H9 (cell line): ENCODE measurements around the gene CD86. TPM values are rescaled to one million over a fixed set of nuclear protein-coding genes. Genes with fewer than 3 reads are reported as not detected.

Experiments
- DNase-seq: peaks from one replicate; pipeline ENCODE4 v3.0.0-alpha.2; 2017
- H2AFZ ChIP-seq: one replicate; pipeline ENCODE4 v1.6.1; 2013; ENCODE audit warnings: mild to moderate bottlenecking, low read length, control low read depth, moderate library complexity
- H2AK5ac ChIP-seq: 2 replicates; pipeline ENCODE4 v1.6.1; 2013; ENCODE audit warnings: low read length, control low read depth, mixed read lengths; ENCODE audit not compliant: insufficient read length
- H2BK120ac ChIP-seq: one replicate; pipeline ENCODE4 v1.6.1; 2013; ENCODE audit warnings: low read depth, mild to moderate bottlenecking, low read length, control low read depth, inconsistent platforms; ENCODE audit not compliant: poor library complexity, severe bottlenecking
- H2BK12ac ChIP-seq: 2 replicates; pipeline ENCODE4 v1.6.1; 2013; ENCODE audit warnings: low read length, control low read depth, mixed read lengths, low read depth; ENCODE audit not compliant: insufficient read length
- H2BK15ac ChIP-seq: 2 replicates; pipeline ENCODE4 v1.6.1; 2013; ENCODE audit warnings: low read depth, low read length, control low read depth
- H2BK20ac ChIP-seq: one replicate; pipeline ENCODE4 v1.6.1; 2013; ENCODE audit warnings: low read depth, mild to moderate bottlenecking, low read length, control low read depth, inconsistent platforms; ENCODE audit not compliant: poor library complexity, severe bottlenecking
- H2BK5ac ChIP-seq: 2 replicates; pipeline ENCODE4 v1.6.1; 2013; ENCODE audit warnings: low read length, control low read depth, mixed read lengths; ENCODE audit not compliant: insufficient read length
- H3K14ac ChIP-seq: 2 replicates; pipeline ENCODE4 v1.6.1; 2013; ENCODE audit warnings: low read length, control low read depth; ENCODE audit not compliant: insufficient read depth
- H3K18ac ChIP-seq: 2 replicates; pipeline ENCODE4 v1.6.1; 2013; ENCODE audit warnings: low read depth, mild to moderate bottlenecking, mixed read lengths, low read length, control low read depth; ENCODE audit not compliant: insufficient read length
- H3K23ac ChIP-seq: 2 replicates; pipeline ENCODE4 v1.6.1; 2013; ENCODE audit warnings: low read length, control low read depth, mixed read lengths, low read depth; ENCODE audit not compliant: insufficient read length
- H3K23me2 ChIP-seq: 2 replicates; pipeline ENCODE4 v1.6.1; 2013; ENCODE audit warnings: low read depth, mild to moderate bottlenecking, mixed read lengths, low read length, control low read depth; ENCODE audit not compliant: insufficient read length, poor library complexity, severe bottlenecking
- H3K27ac ChIP-seq: 2 replicates; pipeline ENCODE4 v1.5.1; 2013; ENCODE audit warnings: low read length, control low read depth, mixed read lengths, low read depth; ENCODE audit not compliant: insufficient read length
- H3K27me3 ChIP-seq: 2 replicates; pipeline ENCODE4 v1.6.1; 2013; ENCODE audit warnings: low read length, control low read depth, inconsistent platforms; ENCODE audit not compliant: insufficient read depth
- H3K4ac ChIP-seq: 2 replicates; pipeline ENCODE4 v1.6.1; 2013; ENCODE audit warnings: low read depth, mild to moderate bottlenecking, control low read depth, inconsistent platforms, low read length, moderate library complexity
- H3K4me1 ChIP-seq: 2 replicates; pipeline ENCODE4 v1.6.1; 2013; ENCODE audit warnings: low read length, control low read depth, inconsistent platforms; ENCODE audit not compliant: insufficient read depth
- H3K4me2 ChIP-seq: 2 replicates; pipeline ENCODE4 v1.6.1; 2013; ENCODE audit warnings: low read length, control low read depth, mixed read lengths; ENCODE audit not compliant: insufficient read length, insufficient read depth
- H3K56ac ChIP-seq: 2 replicates; pipeline ENCODE4 v1.6.1; 2013; ENCODE audit warnings: low read depth, mild to moderate bottlenecking, mixed read lengths, low read length, control low read depth; ENCODE audit not compliant: insufficient read length
- H3K79me1 ChIP-seq: 2 replicates; pipeline ENCODE4 v1.6.1; 2013; ENCODE audit warnings: low read depth, mild to moderate bottlenecking, moderate library complexity, low read length, control low read depth, inconsistent platforms; ENCODE audit not compliant: insufficient read depth, poor library complexity, severe bottlenecking
- H3K79me2 ChIP-seq: 2 replicates; pipeline ENCODE4 v1.6.1; 2013; ENCODE audit warnings: low read length, control low read depth, inconsistent platforms; ENCODE audit not compliant: insufficient read depth
- H3K9ac ChIP-seq: 2 replicates; pipeline ENCODE4 v1.6.1; 2013; ENCODE audit warnings: low read length, control low read depth, mixed read lengths; ENCODE audit not compliant: insufficient read length; ENCODE audit errors: extremely low read depth
- H3K9me3 ChIP-seq: one replicate; pipeline ENCODE4 v1.6.1; 2013; ENCODE audit warnings: low read depth, low read length, inconsistent platforms; ENCODE audit not compliant: control insufficient read depth
- H3T11ph ChIP-seq: one replicate; pipeline ENCODE4 v1.6.1; 2013; ENCODE audit warnings: mild to moderate bottlenecking, low read length, control low read depth, inconsistent platforms
- H4K20me1 ChIP-seq: one replicate; pipeline ENCODE4 v1.6.1; 2013; ENCODE audit not compliant: control insufficient read depth, insufficient read length, insufficient read depth
- H4K5ac ChIP-seq: 2 replicates; pipeline ENCODE4 v1.6.1; 2013; ENCODE audit warnings: low read depth, mild to moderate bottlenecking, mixed read lengths, low read length, control low read depth; ENCODE audit not compliant: insufficient read length
- H4K8ac ChIP-seq: replicated peaks from 2 replicates; pipeline ENCODE4 v1.6.1; 2013; ENCODE audit warnings: low read length, control low read depth, mixed read lengths, low read depth; ENCODE audit not compliant: insufficient read length
- H4K91ac ChIP-seq: 2 replicates; pipeline ENCODE4 v1.6.1; 2013; ENCODE audit warnings: low read depth, mild to moderate bottlenecking, moderate library complexity, mixed read lengths, low read length, control low read depth; ENCODE audit not compliant: insufficient read length
- H3K27ac Mint-ChIP-seq, 3 experiments: 2 replicates in 2 of 3; 3 replicates in 1 of 3; pipeline ENCODE4 v1.8.0; 2020 to 2021; ENCODE audit warnings: mixed read lengths in 3 of 3, mild to moderate bottlenecking in 1 of 3, moderate library complexity in 1 of 3
- H3K27me3 Mint-ChIP-seq: 2 replicates; pipeline ENCODE4 v1.8.0; 2021; ENCODE audit warnings: low read depth, mild to moderate bottlenecking, moderate library complexity, mixed read lengths
- H3K36me3 Mint-ChIP-seq, 3 experiments: 2 replicates in 2 of 3; 3 replicates in 1 of 3; pipeline ENCODE4 v1.8.0; 2020 to 2021; ENCODE audit warnings: low read depth in 3 of 3, mixed read lengths in 3 of 3; ENCODE audit not compliant: insufficient read depth in 1 of 3
- H3K4me1 Mint-ChIP-seq, 2 experiments: 2 replicates each; pipeline ENCODE4 v1.8.0; 2020; ENCODE audit warnings: mixed read lengths in 2 of 2
- H3K4me3 Mint-ChIP-seq, 2 experiments: 2 replicates in 1 of 2; 3 replicates in 1 of 2; pipeline ENCODE4 v1.8.0; 2020 to 2021; ENCODE audit warnings: mild to moderate bottlenecking in 2 of 2, mixed read lengths in 2 of 2, moderate library complexity in 1 of 2
- H3K9me3 Mint-ChIP-seq, 2 experiments: 2 replicates in 1 of 2; 3 replicates in 1 of 2; pipeline ENCODE4 v1.8.0; 2020; ENCODE audit warnings: mild to moderate bottlenecking in 2 of 2, mixed read lengths in 2 of 2, moderate library complexity in 1 of 2
- CTCF ChIP-seq: fragments of 200-600 bp; sonication (generic); conservative IDR thresholded peaks from 3 replicates; pipeline ENCODE4 v1.8.0; 2021; ENCODE audit warnings: antibody characterized with exemption, mild to moderate bottlenecking
- WGBS: extraction: QIAGEN DNeasy Blood & Tissue Kit; methylation state at CpG from one replicate; pipeline ENCODE4 v1.1.7; 2013; ENCODE audit warnings: missing lambda C conversion rate, low lambda C conversion rate, mixed read lengths; ENCODE audit not compliant: insufficient read length; ENCODE audit errors: extremely low coverage; 5-methylcytosine and 5-hydroxymethylcytosine counted together
- total RNA-seq: library from RNA; stranded (reverse); gene quantifications from 2 replicates; pipeline ENCODE4 v1.2.1, GENCODE V29; 2021

The CD86 gene
- total RNA-seq, 1 experiment from 2014 or later, result not detected

DNA sequence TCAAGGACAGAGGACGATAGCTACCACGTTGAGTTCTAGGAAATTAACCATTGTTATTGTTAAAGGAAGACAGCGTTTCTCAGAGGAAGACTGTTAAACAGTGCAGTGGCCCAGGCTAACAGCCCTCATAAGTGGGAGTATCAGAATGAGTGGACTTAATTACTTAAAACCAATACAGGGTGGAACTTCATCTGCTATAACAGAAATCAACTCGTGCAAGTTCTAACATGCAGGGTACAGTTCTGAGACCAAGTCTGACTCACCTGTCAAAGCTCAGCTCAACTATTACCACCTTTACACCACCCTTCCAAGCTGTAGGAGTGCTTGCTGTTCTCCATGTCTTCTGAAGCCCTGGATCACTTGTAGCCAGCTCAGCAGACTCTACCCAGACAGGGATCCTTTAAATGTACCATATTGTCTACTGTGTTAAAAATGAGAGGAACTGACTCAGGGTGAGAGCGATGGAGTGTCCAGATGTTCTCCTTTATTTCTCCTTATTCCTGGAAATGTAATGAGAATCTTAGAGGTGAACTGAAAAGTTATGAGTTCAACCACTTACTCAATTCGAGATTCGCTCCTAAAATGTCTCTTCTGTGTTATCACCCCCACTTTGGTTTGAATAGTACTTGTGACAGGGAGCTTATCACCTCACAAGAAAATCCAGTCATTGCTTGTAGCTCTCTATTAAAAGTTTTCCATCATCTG lies 26.5 kb downstream of the CD86 start:
- Histone ChIP-seq H4K8ac (no peak overlapping the region), H4K5ac (no peak overlapping the region), H3K9me3 (no peaks in the 10 kb centered on the region), H2BK120ac (no peak overlapping the region), H3K56ac (no peak overlapping the region), H3K27me3 (no peaks in the 10 kb centered on the region; the same call in 1 of the 2 replicates), H4K20me1 (no peaks in the 10 kb centered on the region), H3K18ac (no peak overlapping the region), H3K4me1 (no peaks in the 10 kb centered on the region), H2BK20ac (no peak overlapping the region), H3K79me1 (no peaks in the 10 kb centered on the region), H3K23ac (no peak overlapping the region), H3K79me2 (no peaks in the 10 kb centered on the region), H3K4ac (no peak overlapping the region), H3T11ph (no peak overlapping the region), H3K27ac (no peak overlapping the region), H2AK5ac (no peak overlapping the region), H3K4me2 (no peak overlapping the region), H2AFZ (no peak overlapping the region), H2BK5ac (no peak overlapping the region), H3K9ac (no peak overlapping the region), H4K91ac (no peak overlapping the region), H3K14ac (no peak overlapping the region), H2BK15ac (no peak overlapping the region), H2BK12ac (no peak overlapping the region), H3K23me2 (no peaks in the 10 kb centered on the region)
- Mint-ChIP-seq H3K27ac (no peak overlapping the region), H3K9me3 (no peaks in the 10 kb centered on the region), H3K36me3 (no peaks in the 10 kb centered on the region), H3K4me3 (no peak overlapping the region), H3K27me3 (peaks cover 4% of the 10 kb centered on the region), H3K4me1 (peaks cover 3 to 5% of the 10 kb centered on the region in 2 experiments; a peak in 3 of 4 replicates)
- WGBS, result no CpG with 5 or more reads among the region's 7 CpGs
- DNase-seq, result no peak
- TF ChIP-seq CTCF, result no peak
